A549 (cell line): ENCODE results near the gene DNAJC28. TPM values are rescaled to one million over a fixed set of nuclear protein-coding genes. Genes with fewer than 3 reads are reported as not detected.
"Not testable (repeated sequence)": the region's sequence is repeated elsewhere in the genome, so short reads cannot be mapped to it uniquely, and the experiment has no call there.

ENCODE experiments used
- ATAC-seq, 2 experiments: fragments of 200-7000 bp in 1 of 2; fragments of >200 bp in 1 of 2; cut with Nextera tagmentation in 1 of 2; cut with Tn5 transposase in 1 of 2; 3 replicates each; pipeline versions ENCODE4 v1.8.0 to v1.9.1; 2018 to 2020; ENCODE audit warnings: mild to moderate bottlenecking in 1 of 2, moderate library complexity in 1 of 2
- CTCF ChIA-PET: fragments of 300-600 bp; sonication (Branson Sonifier 250); formaldehyde crosslinking; extraction: SDS; loops from one replicate; lab custom pipeline; 2021; ENCODE audit warnings: antibody characterized with exemption, inconsistent platforms; lab: Yijun Ruan, JAX
- POLR2A ChIA-PET: fragments of 350-600 bp; formaldehyde crosslinking; extraction: SDS; loops from one replicate; lab custom pipeline; 2021; ENCODE audit warnings: antibody characterized with exemption, inconsistent platforms; lab: Yijun Ruan, JAX
- DNase-seq, 2 experiments: peaks; one replicate each; pipeline versions ENCODE4 v3.0.0 to v3.0.0-alpha.2; 2011 to 2016; ENCODE audit warnings: low read depth in 1 of 2, low spot score in 1 of 2
- FAIRE-seq: peaks from 2 replicates; lab custom pipeline; 2011; peaks lifted over from hg19 to GRCh38; lab: Jason Lieb, UNC
- H3K27ac ChIP-seq, 2 experiments: fragments of >200 bp; sonication (Bioruptor Twin); formaldehyde crosslinking; 3 replicates each; pipeline ENCODE4 v1.5.1; 2016 to 2017
- H3K4me1 ChIP-seq: fragments of >200 bp; sonication (Bioruptor Twin); formaldehyde crosslinking; 3 replicates; pipeline ENCODE4 v1.6.1; 2016
- H3K4me2 ChIP-seq: fragments of >200 bp; sonication (Bioruptor Twin); formaldehyde crosslinking; 3 replicates; pipeline ENCODE4 v1.6.1; 2016
- H3K4me3 ChIP-seq: fragments of >200 bp; sonication (Bioruptor Twin); formaldehyde crosslinking; 3 replicates; pipeline ENCODE4 v1.5.1; 2016
- H3K9me3 ChIP-seq: fragments of >200 bp; sonication (Bioruptor Twin); formaldehyde crosslinking; 3 replicates; pipeline ENCODE4 v1.6.1; 2016
- BCL3 ChIP-seq: fragments of >200 bp; sonication (Bioruptor Twin); formaldehyde crosslinking; IDR thresholded peaks from 3 replicates; pipeline ENCODE4 v1.6.1; 2016
- CEBPB ChIP-seq, 2 experiments: fragments of >200 bp in 1 of 2; sonication (Bioruptor Twin) in 1 of 2; formaldehyde crosslinking in 1 of 2; IDR thresholded peaks; 2 replicates each; pipeline ENCODE4 v1.6.1; 2012 to 2016
- CTCF ChIP-seq: fragments of >200 bp; sonication (Bioruptor Twin); formaldehyde crosslinking; IDR thresholded peaks from 3 replicates; pipeline ENCODE4 v1.5.1; 2016
- EHMT2 ChIP-seq: fragments of 200-600 bp; sonication (generic); IDR thresholded peaks from 2 replicates; pipeline ENCODE4 v1.6.1; 2016; ENCODE audit warnings: antibody characterized with exemption, low read depth, mild to moderate bottlenecking, moderate library complexity
- EP300 ChIP-seq, 2 experiments: fragments of >200 bp; sonication (Bioruptor Twin); formaldehyde crosslinking; IDR thresholded peaks; 2 replicates in 1 of 2; 3 replicates in 1 of 2; pipeline ENCODE4 v1.6.1; 2016 to 2017
- ESRRA ChIP-seq: fragments of 150-350 bp; IDR thresholded peaks from 2 replicates; pipeline ENCODE4 v1.6.1; 2014; ENCODE audit warnings: mild to moderate bottlenecking, low read length, borderline replicate concordance
- FOSL2 ChIP-seq, 2 experiments: fragments of 450-650 bp in 1 of 2; fragments of >200 bp in 1 of 2; sonication (Bioruptor Twin) in 1 of 2; formaldehyde crosslinking; IDR thresholded peaks; 2 replicates each; pipeline versions ENCODE4 v1.5.0 to v1.6.1; 2016 to 2020; ENCODE audit warnings: mild to moderate bottlenecking in 1 of 2, moderate library complexity in 1 of 2
- FOXS1 ChIP-seq: fragments of 250-450 bp; sonication (Bioruptor Pico); IDR thresholded peaks from 2 replicates; pipeline ENCODE4 v1.5.0; 2020; ENCODE audit warnings: mild to moderate bottlenecking, moderate library complexity
- HES2 ChIP-seq: fragments of >200 bp; sonication (Bioruptor Twin); formaldehyde crosslinking; IDR thresholded peaks from 2 replicates; pipeline ENCODE4 v1.6.1; 2016
- HEYL ChIP-seq: fragments of 250-450 bp; sonication (Bioruptor Pico); IDR thresholded peaks from 2 replicates; pipeline ENCODE4 v1.8.0; 2021; ENCODE audit warnings: mild to moderate bottlenecking, moderate library complexity
- HMGXB4 ChIP-seq: fragments of 250-450 bp; sonication (Bioruptor Pico); IDR thresholded peaks from 2 replicates; pipeline ENCODE4 v1.5.0; 2021; ENCODE audit warnings: mild to moderate bottlenecking, moderate library complexity, borderline replicate concordance
- KDM1A ChIP-seq: fragments of 200-600 bp; sonication (generic); IDR thresholded peaks from 2 replicates; pipeline ENCODE4 v1.6.1; 2016; ENCODE audit warnings: low read depth, mild to moderate bottlenecking
- KDM5A ChIP-seq: fragments of 200-600 bp; sonication (generic); IDR thresholded peaks from 2 replicates; pipeline ENCODE4 v1.6.1; 2016; ENCODE audit warnings: antibody characterized with exemption, mild to moderate bottlenecking
- MAFK ChIP-seq: fragments of 450-650 bp; IDR thresholded peaks from 2 replicates; pipeline ENCODE4 v1.6.1; 2014; ENCODE audit not compliant: partially characterized antibody
- MYC ChIP-seq: IDR thresholded peaks from 2 replicates; pipeline ENCODE4 v1.6.1; 2012; ENCODE audit warnings: mild to moderate bottlenecking, inconsistent platforms, low read length, improper control_type of control experiment, borderline replicate concordance
- POLR2A ChIP-seq: IDR thresholded peaks from 2 replicates; pipeline ENCODE4 v1.6.1; 2012; ENCODE audit warnings: mild to moderate bottlenecking, low read length
- RFX5 ChIP-seq: fragments of 450-650 bp; IDR thresholded peaks from 2 replicates; pipeline ENCODE4 v1.7.1; 2014; ENCODE audit warnings: antibody characterized with exemption, mild to moderate bottlenecking, moderate library complexity
- ZC3H11A ChIP-seq: fragments of 450-650 bp; IDR thresholded peaks from 2 replicates; pipeline ENCODE4 v1.6.1; 2014; ENCODE audit warnings: antibody characterized with exemption, mild to moderate bottlenecking
- ZNF302 ChIP-seq: fragments of 250-450 bp; sonication (Bioruptor Pico); IDR thresholded peaks from 2 replicates; pipeline ENCODE4 v1.9.0; 2021; ENCODE audit warnings: inconsistent platforms, mild to moderate bottlenecking, moderate library complexity
- WGBS: methylation state at CpG from one replicate; pipeline ENCODE4 v1.1.6; 2017; ENCODE audit errors: missing lambda C conversion rate; 5-methylcytosine and 5-hydroxymethylcytosine counted together
- polyA plus RNA-seq, 4 experiments: library from polyadenylated mRNA; depleted of rRNA in 3 of 4; stranded (reverse); fragments of >200 nt; fragmentation: RNase III in 1 of 4; extraction: RNeasy Plus Mini Kit Qiagen cat#74134 plus additional on column Dnase treatment in 1 of 4; gene quantifications; 2 replicates in 3 of 4; 3 replicates in 1 of 4; pipeline ENCODE4 v1.2.3, GENCODE V29; 2011 to 2017

Gene DNAJC28
- polyA plus RNA-seq, 2 of the 4 experiments (the other 2 are of a cell fraction) = 1.0 to 1.1 TPM

- Histone ChIP-seq H3K27ac (no peak overlapping the region), H3K4me1 (no peaks in the 10 kb centered on the region), H3K4me3 (no peak overlapping the region), H3K4me2 (no peak overlapping the region), H3K9me3 (no peaks in the 10 kb centered on the region)
- DNase-seq (no peak), FAIRE-seq (no peak), ATAC-seq (no peak)
- TF ChIP-seq ZC3H11A (no peak), CEBPB (IDR thresholded peaks at IDR 0.05) (no peak), EP300 (IDR thresholded peaks at IDR 0.05) (no peak), BCL3 (no peak), HEYL (CRISPR knock-in tag) (no peak), CTCF (no peak), ZNF302 (no peak), HMGXB4 (CRISPR knock-in tag) (no peak), MYC (no peak), HES2 (no peak), POLR2A (no peak), FOXS1 (CRISPR knock-in tag) (no peak), MAFK (no peak), RFX5 (no peak), KDM1A (no peak), EHMT2 (no peak), FOSL2 (IDR thresholded peaks at IDR 0.05) (no peak), FOSL2 (CRISPR knock-in tag; IDR thresholded peaks at IDR 0.05) (no peak), KDM5A (no peak), ESRRA (no peak)
- ChIA-PET CTCF (interaction anchor here (0.6 to 1.0 kb wide), 3 partner anchors 18 to 274 kb away, joined by 3 to 4 read pairs (median 4); partner anchors contain the start of gene DNAJC28), POLR2A (no interaction called here)
- WGBS = 100% methylated on average over 2 of the region's 2 CpGs
Measured at GRCh38 chr21:33470701-33471100, 20.8 kb downstream of the DNAJC28 start.

- POLR2A ChIA-PET = interaction anchor here (1.2 kb wide), 1 partner anchor 10 kb away, joined by 4 read pairs; no protein-coding TSS in a partner anchor
- H3K4me1 ChIP-seq, ATAC-seq, H3K27ac ChIP-seq, H3K4me2 ChIP-seq, CTCF ChIA-PET, DNase-seq, H3K9me3 ChIP-seq, FAIRE-seq, H3K4me3 ChIP-seq: not testable (repeated sequence)
- WGBS = 83% methylated on average over 4 of the region's 4 CpGs
Measured at GRCh38 chr21:33469183-33469582, 22.3 kb downstream of the DNAJC28 start.
